Fibroblast of skin of right biceps (primary cell): ENCODE data around the gene NUDT22.

Source experiments
- DNase-seq: peaks from one replicate; pipeline ENCODE4 v3.0.0-alpha.2; 2013

Gene NUDT22

DNA sequence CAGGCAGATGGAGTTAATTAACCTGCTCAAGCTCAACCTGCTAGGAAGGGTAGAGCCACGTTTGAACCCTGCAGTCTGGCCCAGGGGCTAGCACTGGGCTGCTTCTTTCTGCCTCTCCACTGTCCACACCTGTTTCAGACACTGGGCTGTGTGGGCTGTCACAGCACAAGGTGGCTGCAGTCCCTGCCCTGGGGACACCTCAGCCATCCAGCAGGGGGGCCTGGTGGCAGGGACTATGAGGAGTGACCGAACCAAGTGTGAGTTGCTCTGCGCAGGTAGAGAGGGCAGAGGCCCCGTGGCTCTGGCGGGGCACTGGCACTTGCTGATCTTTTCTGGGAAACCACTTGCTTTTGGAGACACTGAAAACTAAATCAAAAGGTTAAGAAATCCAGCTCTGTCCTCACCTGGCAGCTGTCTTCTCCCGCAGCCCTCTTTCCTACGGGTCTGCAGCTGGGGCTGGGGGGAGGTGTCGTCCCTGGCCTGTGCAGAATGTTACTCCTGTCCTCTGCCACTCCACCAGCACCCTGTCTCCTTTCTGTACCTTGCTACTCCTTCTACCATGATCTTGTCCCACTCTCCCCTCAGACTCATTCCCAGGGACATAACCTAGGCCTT, 52.6 kb downstream of the NUDT22 start:
- no peak for DNase-seq
